ENCODE data around the gene BCKDK. TPM values are rescaled to one million over a fixed set of nuclear protein-coding genes. Genes with fewer than 3 reads are reported as not detected.
"Not testable (repeated sequence)": the region's sequence is repeated elsewhere in the genome, so short reads cannot be mapped to it uniquely, and the experiment has no call there.

BCKDK gene
- total RNA-seq, 1 donor from 2014 or later = 42.7 TPM

DNA sequence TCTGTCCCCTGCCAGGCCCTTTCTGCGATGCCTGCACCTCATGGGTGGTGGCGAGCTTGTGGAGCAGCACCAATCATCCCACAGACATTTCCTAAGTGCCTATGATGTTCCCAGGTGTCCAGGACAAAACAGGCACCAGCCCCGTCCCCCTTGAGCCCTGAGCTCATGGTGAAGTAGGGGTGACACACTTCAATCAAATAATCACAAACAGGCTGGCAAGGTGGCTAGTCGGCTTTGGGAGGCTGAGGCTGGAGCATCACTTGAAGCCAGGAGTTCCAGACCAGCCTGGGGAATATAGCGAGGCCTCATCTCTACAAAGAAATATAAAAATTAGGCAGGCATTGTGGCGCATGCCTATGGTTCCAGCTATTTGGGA is 28.1 kb downstream of the BCKDK start:
- ATAC-seq (no peak), DNase-seq (ENCODE audit: low spot score) (no peak)

DNA sequence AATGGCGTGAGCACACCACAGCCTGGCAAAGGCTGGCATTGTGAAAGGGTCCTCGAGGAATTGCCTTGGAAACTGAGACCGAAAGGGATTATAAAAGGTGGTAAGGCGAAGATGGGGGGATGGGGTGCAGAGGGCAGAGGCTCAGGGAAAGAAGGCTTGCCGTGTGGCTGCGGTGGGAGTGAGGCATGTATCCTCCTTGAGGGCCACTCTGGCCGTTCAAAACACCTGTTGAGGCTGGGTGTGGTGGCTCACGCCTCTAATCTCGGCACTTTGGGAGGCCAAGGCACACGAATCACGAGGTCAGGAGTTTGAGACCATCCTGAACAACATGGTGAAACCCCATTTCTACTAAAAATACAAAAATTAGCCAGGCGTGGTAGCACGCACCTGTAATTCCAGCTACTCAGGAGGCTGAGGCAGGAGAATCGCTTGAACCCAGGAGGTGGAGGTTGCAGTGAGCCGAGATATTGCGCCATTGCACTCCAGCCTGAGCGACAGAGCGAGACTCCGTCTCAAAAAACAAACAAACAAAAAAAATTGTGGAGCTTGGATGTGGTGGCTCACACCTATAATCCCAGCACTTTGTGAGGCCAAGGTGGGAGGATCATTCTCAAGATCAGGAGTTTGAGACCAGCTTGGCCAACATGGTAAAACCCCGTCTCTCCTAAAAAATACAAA is 28.8 kb downstream of the BCKDK start:
- not testable (repeated sequence) for ATAC-seq; DNase-seq (ENCODE audit: low spot score)

DNA sequence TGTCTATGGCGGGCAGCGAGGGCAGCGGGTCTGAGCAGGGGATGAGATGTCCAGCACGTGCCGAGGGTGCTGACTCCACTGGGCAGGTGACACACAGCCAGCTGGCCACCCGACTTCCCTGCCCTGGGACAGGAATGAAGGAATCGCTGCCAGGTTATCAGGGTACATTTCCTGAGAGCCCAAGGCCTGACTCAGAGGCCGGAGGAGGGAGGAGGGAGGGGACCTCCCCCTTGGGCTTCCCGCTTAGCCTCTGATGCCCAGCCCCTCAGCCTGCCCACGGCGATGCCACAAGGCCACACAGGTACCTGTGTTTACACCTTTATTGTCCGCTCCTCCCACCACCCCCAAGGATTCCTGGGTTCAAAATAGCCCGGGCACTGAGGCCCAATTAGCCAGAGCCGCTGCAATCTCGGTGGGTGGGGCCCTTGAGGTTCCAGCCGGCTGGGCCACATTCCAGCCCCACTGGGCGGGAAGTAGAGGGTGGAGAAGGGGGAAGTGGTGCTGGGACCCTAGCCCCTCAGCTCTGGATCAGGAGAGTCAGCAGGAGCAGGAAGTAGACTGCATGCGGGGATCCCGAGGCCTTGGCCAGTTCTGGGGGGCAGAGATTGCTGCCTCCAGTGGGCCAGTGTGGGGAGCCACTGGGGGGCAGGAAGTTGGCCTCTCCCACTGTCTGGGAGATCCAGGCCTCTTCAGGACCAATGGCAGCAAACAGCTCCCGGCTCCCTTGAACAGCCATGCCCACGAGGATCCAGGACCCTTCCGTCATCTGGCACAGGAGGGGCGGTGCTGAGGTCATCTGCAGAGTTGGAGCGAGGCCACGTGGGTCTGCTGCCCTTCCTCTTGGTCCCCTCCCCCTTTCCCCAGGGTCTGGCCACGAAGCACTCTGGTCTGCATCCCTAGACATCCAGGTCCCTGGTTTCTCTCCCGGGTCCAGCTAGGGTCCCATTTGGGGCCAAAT is 30.7 kb downstream of the BCKDK start:
- ATAC-seq (no peak), DNase-seq (ENCODE audit: low spot score) (no peak)

DNA sequence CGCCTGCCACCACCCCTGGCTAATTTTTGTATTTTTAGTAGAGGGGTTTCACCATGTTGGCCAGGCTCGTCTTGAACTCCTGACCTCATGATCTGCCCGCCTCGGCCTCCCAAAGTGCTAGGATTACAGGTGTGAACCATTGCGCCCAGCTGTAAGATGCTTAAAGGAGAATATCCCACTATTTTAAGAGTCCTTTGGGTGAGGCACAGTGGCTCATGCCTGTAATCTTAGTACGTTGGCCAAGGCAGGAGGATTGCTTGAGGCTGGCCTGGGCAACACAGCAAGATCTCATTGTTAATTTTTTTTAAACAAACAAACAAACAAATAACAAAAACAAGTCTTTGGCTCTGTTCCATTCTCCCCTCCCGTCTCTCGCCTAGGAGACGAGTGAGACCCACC is 32.9 kb downstream of the BCKDK start:
- ATAC-seq; DNase-seq (ENCODE audit: low spot score): not testable (repeated sequence)

DNA sequence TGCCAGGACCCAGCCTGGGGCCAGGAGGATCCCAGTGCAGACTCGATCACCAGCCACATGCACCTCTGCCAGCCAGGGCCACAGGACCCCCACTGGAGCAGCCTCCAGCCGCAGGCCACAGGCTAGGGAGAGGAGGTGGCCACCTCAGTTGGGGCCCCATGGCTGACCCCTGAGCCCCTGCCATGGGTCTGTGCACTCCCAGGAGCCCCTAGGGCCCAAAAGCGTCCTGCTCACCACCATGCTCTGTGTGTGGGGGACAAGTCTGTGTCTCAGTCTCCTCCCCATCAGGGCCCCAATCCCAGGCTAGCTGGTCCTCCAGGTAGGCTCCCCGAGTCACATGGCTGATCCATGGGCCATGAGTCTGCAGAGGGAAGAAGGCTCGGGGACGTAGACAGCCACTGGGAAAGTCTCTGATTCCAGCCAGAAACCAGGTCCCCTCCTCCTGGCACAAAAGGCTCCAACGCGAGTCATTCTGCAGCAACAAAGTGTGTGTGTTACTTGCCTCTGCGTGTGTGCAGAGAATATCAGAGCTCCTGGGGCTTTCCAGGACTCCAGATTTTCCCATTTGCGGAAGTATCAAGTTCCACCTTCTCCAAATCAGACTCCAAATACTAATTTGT is 33.4 kb downstream of the BCKDK start:
- ATAC-seq (peak; percentile 10), DNase-seq (ENCODE audit: low spot score) (peak; percentile 59)

DNA sequence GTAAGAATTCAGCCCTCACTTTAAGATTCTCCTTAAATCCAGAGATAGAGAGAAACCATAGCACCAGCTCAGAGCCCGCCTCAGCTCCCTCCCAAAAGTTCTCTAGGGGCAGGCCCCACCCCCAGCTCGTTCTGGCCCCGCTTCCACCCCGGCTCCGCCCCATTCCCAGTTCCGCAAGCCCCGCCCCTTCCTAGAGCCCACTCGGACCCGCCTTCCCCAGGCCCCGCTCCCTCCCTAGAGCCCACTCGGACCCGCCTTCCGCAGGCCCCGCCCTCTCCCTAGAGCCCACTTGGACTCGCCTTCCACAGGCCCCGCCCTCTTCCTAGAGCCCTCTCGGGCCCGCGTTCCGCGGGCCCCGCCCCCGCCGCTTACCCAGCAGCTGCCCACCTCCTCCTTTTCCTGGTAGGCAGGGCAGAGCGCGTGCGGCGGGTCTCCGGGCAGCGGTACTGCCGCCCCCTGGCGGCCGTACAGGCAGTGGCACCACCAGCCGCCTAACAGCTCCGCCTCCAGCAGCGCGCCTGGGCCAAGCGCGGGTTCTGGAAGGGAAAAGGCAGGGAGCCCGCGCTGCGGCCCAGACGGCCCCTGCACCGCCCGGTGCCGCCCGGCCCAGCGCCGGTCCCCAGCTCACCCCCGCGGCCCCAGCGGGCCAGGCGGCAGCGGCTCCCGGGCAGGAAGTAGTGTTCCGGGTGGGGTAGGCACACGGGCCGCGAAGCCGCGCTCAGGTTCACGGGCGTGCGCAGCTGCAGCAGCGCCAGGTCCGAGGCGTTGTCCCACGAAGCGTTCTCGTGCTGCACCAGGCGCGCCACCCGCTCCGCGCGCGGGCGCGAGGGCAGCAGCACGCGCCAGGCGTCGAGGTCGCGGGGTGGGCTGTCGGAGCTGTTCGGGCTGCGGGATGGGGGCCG is 34.2 kb downstream of the BCKDK start:
- DNase-seq (ENCODE audit: low spot score) = peak; percentile 100
- peak; percentile 91 for ATAC-seq

DNA sequence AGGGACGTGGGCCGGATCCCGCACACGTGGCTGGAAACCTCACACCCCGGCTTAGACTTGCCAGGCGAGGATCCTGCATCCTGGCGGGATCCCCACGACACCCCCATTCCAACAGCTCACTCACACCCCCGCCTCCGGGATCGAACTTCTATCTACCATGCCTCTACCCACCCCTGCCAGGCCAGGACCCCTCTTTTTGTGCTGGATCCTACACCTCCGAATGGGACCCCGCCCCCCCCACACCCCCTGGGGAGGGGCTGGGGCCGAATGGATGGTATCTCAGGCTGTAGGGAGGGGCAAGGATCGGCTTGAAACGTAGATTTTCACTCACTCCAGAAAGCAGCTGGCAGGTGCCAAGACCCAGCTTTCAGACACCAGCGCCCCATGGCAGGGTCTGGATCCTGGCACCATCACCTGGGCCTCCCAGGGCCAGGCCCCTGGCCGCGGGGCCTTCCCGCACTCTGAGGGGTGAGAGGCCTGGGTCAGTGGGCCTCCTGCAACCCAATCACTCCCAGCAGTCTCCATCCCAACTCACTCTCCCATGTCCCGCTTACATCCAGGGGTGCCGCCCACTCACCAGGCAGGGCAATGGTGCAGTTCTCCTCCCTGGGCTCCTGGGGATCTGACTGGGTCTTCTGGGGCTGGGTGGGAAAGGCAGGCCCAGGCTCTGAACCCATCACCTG is 35.0 kb downstream of the BCKDK start:
- no peak for ATAC-seq
- no peak for DNase-seq (ENCODE audit: low spot score)

DNA sequence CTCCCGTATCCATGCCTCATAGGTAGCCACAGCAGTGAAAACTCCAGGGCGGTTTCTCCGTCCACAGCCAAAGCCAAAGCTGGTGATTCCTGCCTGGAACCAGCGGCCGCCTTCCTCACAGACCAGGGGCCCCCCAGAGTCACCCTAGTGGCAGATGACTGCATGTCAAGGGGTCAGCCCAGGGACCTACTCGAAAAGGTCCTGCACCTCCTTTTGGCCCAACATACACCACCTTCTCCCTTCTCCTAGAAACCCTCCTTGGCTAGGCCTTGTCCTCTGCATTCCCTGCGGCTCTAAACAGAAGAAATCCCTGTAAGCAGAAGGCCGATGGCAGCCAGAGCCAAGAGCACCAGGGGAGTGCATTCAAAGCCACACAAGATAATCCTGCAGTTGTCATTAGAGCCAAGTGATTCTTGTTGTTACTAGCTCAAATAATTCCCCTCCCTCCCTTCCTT is 35.5 kb downstream of the BCKDK start:
- no peak for DNase-seq (ENCODE audit: low spot score)
- ATAC-seq = no peak

DNA sequence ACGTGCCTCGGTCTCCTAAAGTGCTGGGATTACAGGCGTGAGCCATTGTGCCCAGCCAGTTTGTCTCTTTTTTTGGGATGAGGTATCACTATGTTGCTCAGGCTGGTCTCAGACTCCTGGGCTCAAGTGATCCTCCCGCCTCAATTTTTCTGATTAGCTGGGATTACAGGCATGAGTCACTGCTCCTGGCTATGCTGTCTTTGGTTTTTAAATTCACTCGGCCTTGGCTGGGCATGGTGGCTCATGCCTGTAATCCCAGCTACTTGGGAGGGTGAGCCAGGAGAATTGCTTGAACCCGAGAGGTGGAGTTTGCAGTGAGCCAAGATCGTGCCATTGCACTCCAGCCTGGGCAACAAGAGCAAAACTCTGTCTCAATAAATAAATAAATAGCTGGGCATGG is 36.2 kb downstream of the BCKDK start:
- DNase-seq (ENCODE audit: low spot score); ATAC-seq: not testable (repeated sequence)

DNA sequence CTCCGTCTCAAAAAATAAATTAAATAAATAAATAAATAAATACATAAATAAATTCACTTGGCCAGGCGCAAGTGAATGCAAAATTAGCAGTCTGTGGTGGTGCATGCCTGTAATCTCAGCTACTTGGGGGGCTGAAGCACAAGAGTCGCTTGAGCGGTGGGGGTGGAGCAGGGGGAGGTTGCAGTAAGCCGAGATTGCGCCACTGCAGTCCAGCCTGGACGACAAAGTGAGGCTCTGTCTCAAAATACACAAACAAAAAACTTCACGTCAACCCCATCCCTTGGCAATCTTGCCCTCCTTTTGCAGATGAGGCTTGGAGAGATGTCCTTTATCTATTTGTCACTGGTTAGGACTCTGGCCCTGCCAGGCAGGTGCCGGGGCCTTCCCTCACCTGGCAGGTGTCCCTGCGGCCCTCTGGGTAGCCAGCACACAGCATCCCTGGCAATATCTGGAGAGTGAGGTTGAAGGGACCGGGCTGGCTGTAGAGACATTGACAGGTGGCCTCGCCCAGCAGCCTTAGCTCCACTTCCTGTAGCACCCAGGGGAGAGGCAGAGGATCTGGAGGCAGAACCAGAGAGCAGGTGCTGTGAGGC is 37.3 kb downstream of the BCKDK start:
- no peak for ATAC-seq
- DNase-seq (ENCODE audit: low spot score) = no peak

DNA sequence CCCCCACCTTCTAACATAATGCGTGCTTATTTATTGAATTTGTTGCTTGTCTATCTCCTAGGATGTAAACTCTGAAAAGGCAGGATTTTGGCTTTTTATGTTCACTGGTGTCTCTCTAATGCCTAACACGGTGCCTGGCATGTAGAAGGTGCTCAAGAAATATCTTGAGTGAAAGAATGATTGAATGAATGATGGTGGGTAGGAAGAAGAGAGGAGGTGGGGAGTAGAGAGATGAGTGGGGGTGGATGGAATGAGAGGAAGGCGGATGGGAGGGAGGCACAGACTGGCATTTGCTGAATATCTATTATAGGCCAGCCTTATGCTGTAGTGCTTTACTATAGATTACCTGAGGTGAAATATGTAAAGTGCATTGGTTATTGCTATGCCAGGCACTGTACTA is 39.4 kb downstream of the BCKDK start:
- DNase-seq (ENCODE audit: low spot score) = no peak
- ATAC-seq = no peak

DNA sequence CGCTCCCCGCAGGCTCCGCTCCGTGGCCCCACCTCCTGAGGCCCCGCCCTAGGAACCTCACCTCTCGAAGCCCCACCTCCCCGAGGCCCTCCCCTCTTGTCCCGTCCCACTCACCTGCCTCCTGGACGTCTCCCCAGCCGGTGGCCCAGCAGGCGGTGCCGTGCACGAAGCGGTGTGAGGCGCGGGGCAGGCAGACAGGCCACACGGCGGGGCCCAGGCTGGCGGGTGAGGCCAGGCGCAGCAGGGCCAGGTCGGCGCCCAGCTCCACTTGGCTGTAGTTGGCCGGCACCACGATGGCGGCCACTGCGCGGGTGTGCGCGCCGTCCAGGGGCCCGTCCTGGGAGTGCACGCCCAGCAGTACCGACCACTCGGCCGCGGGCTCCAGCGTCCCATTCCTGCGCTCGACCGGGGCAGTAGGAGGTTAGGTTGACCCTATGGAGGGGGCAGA is 40.1 kb downstream of the BCKDK start:
- DNase-seq (ENCODE audit: low spot score) (no peak), ATAC-seq (peak; percentile 75)

DNA sequence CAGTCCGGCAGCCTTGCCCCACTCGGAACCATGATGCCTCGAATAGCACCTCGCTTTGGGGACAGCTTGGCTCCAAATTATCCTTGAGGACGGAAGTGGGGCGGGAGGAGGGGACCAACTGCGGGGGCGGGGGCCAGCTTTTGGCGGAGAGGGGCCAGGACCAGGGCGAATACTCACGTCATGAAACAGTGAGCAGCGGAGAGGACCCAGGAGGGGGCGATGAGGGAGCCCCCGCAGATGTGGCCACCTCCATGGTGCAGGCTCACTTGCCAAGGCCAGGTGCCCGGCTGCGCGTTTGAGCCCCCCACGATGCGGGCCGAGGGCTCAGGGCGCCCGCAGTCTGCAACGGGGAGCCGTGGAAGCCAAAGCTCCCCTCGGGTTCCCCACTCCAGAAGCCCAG is 40.7 kb downstream of the BCKDK start:
- ATAC-seq (no peak), DNase-seq (ENCODE audit: low spot score) (no peak)

DNA sequence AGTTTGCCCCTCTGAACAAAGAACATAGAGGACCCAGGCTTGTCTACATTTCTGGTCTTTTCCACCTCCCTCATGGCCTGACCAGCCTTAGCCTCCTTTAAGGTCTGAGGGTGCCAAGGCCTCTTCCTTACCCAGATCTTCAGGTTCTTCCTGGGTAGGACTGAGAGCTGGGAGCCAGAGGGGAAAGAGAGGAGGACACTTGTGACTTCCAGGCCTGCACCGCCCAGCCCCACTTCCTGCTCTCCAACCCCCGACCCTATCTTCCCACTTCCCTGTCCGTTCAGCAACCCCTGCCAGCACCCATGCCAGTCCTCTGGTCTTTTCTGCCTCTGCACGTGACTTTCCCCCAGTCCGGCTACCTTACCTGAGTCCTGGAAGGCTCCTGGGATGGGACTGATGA is 41.1 kb downstream of the BCKDK start:
- DNase-seq (ENCODE audit: low spot score) (no peak), ATAC-seq (peak; percentile 20)

DNA sequence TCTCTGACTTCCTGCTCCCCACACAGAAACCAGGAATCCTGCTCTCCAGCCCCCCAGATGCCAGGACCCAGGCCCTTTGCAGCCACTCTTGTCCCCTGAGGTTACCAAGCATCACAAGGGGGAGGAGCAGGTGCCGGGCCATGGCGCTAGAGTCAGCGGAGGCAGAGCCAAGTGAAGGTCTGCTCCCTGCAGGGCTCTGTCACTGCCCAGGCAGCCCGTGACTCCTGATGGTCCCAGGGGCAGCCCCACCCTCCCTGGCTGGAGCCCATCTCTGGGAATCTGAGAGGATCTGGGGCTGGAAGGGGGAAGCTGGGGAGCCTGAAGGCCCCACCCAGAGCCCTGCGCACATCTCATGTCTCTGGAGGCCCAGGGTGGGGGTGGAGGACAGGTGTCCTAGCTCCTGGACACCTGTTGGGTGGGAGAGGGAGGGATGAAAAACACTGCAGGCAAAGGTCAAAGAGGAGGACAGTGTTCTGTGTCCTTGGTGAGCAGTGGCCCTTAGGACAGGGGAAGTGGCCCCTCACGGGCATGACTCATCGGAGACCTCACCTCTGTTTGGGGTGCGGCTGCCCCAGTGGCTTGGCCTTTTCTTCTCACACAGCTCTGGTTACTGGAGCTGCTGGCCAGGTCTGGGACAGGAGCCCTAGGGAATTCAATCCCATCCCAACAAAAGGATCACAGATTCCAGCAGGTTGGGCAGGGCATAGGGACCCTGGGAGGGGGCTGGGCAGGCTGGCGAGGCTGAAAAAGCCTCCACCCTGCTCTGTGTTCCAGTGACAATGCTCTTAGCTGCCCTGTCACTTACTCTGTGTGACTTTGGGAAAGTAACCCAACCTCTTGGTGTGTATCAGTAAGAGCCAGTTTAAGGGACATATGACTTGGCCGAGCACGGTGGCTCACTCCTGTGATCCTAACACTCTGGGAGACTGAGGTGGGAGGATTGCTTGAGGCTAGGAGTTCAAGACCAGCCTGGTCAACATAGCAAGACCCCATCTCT is 42.0 kb downstream of the BCKDK start, which contains the start of gene PRSS36:
Gene PRSS36, minus strand, starts transcription at position 173 of the 997 bp plus-strand sequence. Its CDS starts 31 bp downstream, at position 142.
- DNase-seq (ENCODE audit: low spot score) (no peak), ATAC-seq (no peak)

DNA sequence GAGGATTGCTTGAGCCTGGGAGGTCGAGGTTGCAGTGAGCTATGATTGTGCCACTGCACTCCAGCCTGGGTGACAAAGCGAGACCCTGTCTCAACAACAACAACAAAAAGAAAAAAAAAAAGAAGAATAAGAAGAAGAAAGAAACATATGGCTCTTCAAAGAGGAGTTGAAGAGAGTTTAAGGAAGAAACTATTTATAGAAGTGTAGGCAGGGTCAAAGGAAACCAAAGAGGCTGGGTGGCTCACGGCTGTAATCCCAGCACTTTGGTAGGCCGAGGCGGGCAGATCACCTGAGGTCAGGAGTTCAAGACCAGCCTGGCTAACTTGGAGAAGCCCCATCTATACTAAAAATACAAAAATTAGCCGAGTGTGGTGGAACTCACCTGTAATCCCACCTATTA is 42.8 kb downstream of the BCKDK start:
- ATAC-seq = not testable (repeated sequence)

DNA sequence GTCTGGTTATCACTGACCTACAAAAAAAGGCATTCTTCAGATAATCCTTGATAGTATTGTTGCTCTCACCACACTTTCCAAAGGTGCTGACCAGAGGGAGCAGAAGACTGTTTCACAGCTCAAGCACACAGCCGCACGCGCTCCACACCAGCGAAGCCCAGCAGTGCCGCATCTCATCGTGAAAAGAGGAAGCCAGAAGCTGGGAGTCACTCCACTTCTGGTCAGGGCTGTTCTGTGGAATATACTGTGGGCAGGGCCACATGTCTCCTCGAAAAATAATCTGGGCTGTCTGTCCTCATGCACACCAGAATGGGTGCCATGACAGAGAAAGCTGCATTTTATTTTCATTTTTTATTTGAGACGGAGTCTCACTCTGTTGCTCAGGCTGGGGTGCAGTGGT is 49.0 kb downstream of the BCKDK start:
- no peak for DNase-seq (ENCODE audit: low spot score)
- ATAC-seq = peak; percentile 47

More for the DNA sequence above, 42.8 kb downstream of the BCKDK start:
- not testable (repeated sequence) for DNase-seq (ENCODE audit: low spot score)

Measured in left lobe of liver (tissue), 2 donors.